Stimulated activated naive CD8-positive, alpha-beta T cell treated with anti-CD3 and anti-CD28 coated beads, Interleukin-15, Interleukin-2, amounts not matched to agents 100 ng/mL and 50 ng/mL, for 24 hours (primary cell): ENCODE results near the gene PRSS3.
"Not testable (repeated sequence)": the region's sequence is repeated elsewhere in the genome, so short reads cannot be mapped to it uniquely, and the experiment has no call there.

Experiments
- H3K27ac Mint-ChIP-seq: one replicate; pipeline ENCODE4 v1.8.0; 2021; ENCODE audit warnings: mild to moderate bottlenecking, mixed read lengths
- H3K27me3 Mint-ChIP-seq: one replicate; pipeline ENCODE4 v1.8.0; 2021; ENCODE audit warnings: mixed read lengths
- H3K36me3 Mint-ChIP-seq: one replicate; pipeline ENCODE4 v1.8.0; 2021; ENCODE audit warnings: low read depth, mixed read lengths
- H3K4me1 Mint-ChIP-seq: one replicate; pipeline ENCODE4 v1.8.0; 2021; ENCODE audit warnings: low read depth, mixed read lengths
- H3K4me3 Mint-ChIP-seq: one replicate; pipeline ENCODE4 v1.8.0; 2021; ENCODE audit warnings: mild to moderate bottlenecking, mixed read lengths
- H3K9me3 Mint-ChIP-seq: one replicate; pipeline ENCODE4 v1.8.0; 2021; ENCODE audit warnings: mixed read lengths

Gene PRSS3

DNA sequence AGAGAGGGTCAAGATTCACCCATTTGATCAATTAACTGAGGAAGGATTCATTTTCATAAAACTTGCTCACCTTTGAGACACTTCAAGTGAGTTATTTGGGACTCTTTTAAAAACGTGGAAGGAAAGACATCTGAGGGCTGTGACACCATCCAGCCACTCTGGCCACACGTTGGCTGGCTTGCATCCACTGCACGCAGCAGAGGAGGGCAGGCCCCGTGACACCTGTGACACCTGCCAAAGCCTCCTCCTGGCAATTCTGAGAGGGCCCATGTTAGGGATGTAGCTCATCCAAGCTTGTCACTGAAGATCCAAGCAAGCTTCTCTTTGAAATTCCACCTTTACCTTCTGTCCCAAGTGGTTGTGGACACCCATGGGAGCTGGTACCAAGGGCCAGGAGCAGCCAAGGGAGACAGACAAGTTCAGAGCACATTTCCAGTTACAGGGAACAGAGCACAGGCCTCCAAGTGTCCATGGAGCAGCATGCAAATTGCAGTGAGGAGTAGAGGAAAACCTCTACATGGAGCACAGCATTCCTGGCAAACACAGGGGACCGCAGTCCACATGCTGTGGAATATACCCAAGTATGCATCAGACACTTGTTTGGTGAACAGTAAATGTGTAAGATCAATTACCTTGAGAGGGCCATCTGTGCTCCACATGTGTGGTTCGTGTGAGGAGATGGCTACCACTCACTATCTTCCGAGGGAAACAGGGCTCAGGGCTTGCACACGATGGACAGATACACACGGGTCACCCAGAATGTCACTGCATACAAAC lies 4.8 kb downstream of the PRSS3 start:
- no peaks in the 10 kb centered on the region for H3K36me3 Mint-ChIP-seq
- H3K4me3 Mint-ChIP-seq, result no peak overlapping the region
- H3K27ac Mint-ChIP-seq, result no peak overlapping the region
- no peaks in the 10 kb centered on the region for H3K9me3 Mint-ChIP-seq
- no peaks in the 10 kb centered on the region for H3K4me1 Mint-ChIP-seq
- peaks cover 16% of the 10 kb centered on the region for H3K27me3 Mint-ChIP-seq

DNA sequence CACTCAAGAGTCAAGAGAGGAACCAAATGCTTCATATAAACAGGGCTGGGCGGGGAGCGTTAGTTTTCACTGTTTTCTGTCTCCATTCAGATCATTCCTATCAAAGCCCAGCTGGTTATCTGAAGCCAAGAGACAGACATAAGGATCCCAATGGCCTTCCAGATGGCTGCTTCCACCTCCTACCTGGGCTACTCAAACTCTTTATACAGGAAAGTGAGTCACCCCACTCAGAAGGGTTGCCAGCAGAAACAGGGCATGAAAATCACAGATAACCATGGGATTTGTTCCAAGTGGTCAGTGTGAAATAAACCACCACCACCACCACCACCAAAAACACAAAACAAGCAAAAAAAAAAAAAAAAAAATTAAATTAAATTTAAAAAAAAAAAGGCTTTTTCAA lies 5.5 kb downstream of the PRSS3 start:
- peaks cover 16% of the 10 kb centered on the region for H3K27me3 Mint-ChIP-seq
- H3K27ac Mint-ChIP-seq, result no peak overlapping the region
- no peaks in the 10 kb centered on the region for H3K9me3 Mint-ChIP-seq
- no peaks in the 10 kb centered on the region for H3K4me1 Mint-ChIP-seq
- no peak overlapping the region for H3K4me3 Mint-ChIP-seq
- H3K36me3 Mint-ChIP-seq, result no peaks in the 10 kb centered on the region

DNA sequence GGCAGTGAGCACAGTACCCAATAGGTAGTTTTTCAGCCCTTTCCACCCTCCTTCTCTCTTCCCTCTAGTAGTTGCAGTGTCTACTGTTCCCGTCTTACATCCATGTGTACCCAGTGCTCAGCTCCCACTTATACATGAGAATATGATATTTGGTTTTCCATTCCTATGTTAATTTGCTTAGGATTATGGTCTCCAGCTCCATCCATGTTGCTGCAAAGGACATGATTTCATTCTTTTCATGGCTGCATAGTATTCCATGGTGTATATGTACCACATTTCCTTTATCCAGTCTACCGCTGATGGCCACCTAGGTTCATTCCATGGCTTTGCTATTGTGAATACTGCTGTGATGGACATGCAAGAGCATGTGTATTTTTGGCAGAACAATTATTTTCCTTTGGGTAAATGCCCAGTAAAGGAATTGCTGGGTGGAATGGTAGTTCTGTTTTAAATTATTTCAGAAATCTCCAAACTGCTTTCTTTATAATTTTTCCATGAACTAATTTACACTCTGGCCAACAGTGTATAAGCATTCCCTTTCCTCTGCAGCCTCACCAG lies 6.7 kb downstream of the PRSS3 start:
- H3K4me1 Mint-ChIP-seq, H3K9me3 Mint-ChIP-seq, H3K27ac Mint-ChIP-seq, H3K4me3 Mint-ChIP-seq, H3K36me3 Mint-ChIP-seq: not testable (repeated sequence)
- peaks cover 16% of the 10 kb centered on the region for H3K27me3 Mint-ChIP-seq

DNA sequence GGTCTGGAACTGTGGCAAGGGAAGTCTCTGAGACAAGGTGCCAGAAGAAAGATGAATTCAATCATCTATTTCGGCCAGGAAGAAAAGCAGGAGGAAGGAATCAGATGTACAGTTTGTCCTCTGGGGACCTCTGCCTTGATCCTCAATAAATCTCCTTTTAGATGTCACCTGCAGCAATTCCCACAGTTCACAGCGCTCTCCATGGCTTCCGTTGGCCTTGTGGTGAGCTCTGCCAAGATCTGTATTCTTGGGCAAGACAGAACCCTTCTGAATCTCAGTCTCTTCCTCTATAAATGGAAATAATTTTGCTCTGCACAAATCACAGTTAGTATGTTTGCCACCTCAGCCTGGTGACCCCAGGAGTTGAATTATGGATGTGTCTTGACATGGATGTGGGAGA lies 8.8 kb downstream of the PRSS3 start:
- H3K36me3 Mint-ChIP-seq, H3K9me3 Mint-ChIP-seq, H3K27ac Mint-ChIP-seq, H3K4me1 Mint-ChIP-seq, H3K4me3 Mint-ChIP-seq, H3K27me3 Mint-ChIP-seq: not testable (repeated sequence)

DNA sequence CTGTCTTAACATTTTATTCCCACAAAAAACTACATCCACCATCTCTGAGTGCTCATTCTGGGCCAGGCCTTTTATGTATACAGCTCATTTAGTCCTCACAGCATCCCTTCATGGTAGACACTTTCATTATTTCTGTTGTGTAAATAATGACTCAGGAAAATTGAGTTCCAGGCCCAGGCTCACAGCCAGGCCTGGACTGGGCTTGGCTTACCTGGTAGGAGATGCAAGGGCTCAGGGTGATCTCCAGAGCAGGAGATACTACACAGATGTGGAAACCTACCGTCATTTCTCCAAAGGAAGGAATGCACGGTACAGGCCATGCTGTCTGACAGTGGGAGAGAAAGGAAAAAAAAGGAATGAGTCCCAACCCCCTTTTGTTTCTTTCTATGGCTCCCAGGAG lies 11.8 kb downstream of the PRSS3 start:
- H3K36me3 Mint-ChIP-seq, H3K4me1 Mint-ChIP-seq, H3K4me3 Mint-ChIP-seq, H3K27ac Mint-ChIP-seq, H3K9me3 Mint-ChIP-seq, H3K27me3 Mint-ChIP-seq: not testable (repeated sequence)

DNA sequence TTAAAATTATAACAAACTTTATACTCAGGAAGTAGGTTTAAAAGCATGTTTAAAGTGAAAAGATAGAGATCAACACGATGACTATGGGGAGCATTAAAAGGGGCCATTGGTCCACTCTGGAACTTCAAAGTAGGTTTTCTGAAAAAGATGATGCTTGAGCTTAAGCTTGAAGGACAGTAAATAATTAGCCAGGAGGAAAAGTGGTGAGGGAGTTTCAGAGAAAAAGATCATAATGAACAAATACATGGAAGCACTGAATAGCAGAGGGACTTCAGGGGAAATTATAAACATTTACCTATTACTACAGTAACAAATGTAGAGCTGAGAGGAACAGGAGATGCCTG lies 13.6 kb downstream of the PRSS3 start:
- not testable (repeated sequence) for H3K9me3 Mint-ChIP-seq, H3K36me3 Mint-ChIP-seq, H3K4me3 Mint-ChIP-seq, H3K4me1 Mint-ChIP-seq, H3K27me3 Mint-ChIP-seq, H3K27ac Mint-ChIP-seq

DNA sequence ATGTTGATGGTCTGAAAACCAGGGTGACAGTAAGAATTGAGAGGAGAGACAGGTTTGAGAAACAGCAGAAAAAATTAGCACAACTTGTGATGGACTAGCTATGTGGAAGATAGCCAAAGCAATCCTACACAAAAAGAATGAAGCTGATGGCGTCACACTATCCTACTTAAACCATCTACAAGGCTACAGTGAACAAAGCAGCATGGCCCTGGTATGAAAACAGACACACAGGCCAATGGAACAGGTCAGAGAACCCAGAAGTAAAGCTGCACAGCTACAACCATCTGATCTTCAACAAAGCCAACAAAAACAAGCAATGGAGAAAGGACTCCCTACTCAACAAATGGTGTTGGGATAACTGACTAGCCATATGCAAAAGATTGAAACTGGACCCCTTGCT lies 14.1 kb downstream of the PRSS3 start:
- peaks cover 9% of the 10 kb centered on the region for H3K4me1 Mint-ChIP-seq
- H3K9me3 Mint-ChIP-seq, result no peaks in the 10 kb centered on the region
- no peak overlapping the region for H3K4me3 Mint-ChIP-seq
- no peaks in the 10 kb centered on the region for H3K36me3 Mint-ChIP-seq
- no peak overlapping the region for H3K27ac Mint-ChIP-seq
- no peaks in the 10 kb centered on the region for H3K27me3 Mint-ChIP-seq

DNA sequence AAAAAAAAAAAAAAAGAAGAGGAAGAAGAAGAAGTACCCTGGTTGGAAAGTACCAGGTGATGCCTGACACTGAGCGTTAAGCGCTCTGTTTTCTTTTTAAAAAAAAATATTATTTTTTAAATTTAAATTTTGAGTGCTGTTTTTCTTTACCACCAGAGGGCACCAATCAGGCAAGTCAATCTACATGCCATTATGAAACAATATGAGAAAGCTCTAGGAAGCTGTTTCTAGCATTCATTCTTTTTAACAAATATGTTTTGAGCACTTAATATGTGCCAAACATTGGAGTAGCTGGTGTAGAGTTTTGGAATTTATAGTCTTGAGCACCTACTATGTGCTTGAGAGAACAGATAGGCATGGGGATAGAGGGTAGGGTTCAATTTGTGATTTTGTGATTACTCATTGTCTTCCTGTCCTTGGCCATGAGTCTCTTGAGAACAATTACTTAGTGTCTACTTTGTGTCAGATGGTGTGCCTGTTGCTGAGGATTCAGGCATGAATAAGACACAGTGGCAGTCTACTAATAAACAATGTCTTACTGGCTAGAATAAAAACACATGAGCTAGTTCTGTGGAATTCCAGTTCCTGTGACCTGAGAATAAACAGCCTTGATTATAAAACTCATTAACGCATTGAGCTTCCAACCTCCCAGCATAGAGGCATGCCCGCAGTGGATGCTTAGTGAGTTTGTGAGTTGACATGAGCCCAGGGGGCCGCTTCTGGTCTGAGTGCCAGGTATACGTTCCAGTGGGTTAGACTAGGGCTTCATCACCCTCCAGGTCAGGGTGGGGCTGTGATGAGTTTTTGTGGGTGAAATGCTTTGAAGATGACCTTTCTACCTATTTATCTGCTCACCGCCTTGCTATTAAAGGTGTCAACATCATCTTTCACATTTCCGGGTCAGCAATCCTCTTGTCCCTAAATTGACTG lies 18.6 kb downstream of the PRSS3 start:
- peak overlapping the region; percentile 92 for H3K27ac Mint-ChIP-seq
- H3K27me3 Mint-ChIP-seq, result no peaks in the 10 kb centered on the region
- H3K36me3 Mint-ChIP-seq, result peaks cover 6% of the 10 kb centered on the region
- H3K4me3 Mint-ChIP-seq, result no peak overlapping the region
- H3K4me1 Mint-ChIP-seq, result peaks cover 37% of the 10 kb centered on the region
- H3K9me3 Mint-ChIP-seq, result no peaks in the 10 kb centered on the region

DNA sequence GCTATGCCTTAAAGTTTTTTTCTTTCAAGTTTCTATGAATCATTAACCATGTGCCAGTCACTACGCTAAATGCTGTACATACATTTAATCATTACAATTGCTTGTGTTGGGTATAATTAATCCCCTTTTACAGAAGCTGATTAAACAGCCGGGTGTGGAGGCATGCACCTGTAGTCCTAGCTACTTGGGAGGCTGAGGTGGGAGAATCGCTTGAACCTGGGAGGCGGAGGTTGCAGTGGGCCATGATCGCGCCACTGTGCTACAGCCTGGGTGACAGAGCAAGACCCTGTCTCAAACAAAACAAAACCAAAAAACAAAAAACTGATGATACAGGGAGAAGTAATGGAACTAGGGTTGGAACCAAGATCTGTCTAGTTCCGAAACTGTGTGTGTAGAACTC lies 20.4 kb downstream of the PRSS3 start:
- no peaks in the 10 kb centered on the region for H3K27me3 Mint-ChIP-seq
- peak overlapping the region; percentile 78 for H3K4me3 Mint-ChIP-seq
- peaks cover 14% of the 10 kb centered on the region for H3K36me3 Mint-ChIP-seq
- H3K9me3 Mint-ChIP-seq, result no peaks in the 10 kb centered on the region
- peaks cover 55% of the 10 kb centered on the region for H3K4me1 Mint-ChIP-seq
- peak overlapping the region; percentile 92 for H3K27ac Mint-ChIP-seq

DNA sequence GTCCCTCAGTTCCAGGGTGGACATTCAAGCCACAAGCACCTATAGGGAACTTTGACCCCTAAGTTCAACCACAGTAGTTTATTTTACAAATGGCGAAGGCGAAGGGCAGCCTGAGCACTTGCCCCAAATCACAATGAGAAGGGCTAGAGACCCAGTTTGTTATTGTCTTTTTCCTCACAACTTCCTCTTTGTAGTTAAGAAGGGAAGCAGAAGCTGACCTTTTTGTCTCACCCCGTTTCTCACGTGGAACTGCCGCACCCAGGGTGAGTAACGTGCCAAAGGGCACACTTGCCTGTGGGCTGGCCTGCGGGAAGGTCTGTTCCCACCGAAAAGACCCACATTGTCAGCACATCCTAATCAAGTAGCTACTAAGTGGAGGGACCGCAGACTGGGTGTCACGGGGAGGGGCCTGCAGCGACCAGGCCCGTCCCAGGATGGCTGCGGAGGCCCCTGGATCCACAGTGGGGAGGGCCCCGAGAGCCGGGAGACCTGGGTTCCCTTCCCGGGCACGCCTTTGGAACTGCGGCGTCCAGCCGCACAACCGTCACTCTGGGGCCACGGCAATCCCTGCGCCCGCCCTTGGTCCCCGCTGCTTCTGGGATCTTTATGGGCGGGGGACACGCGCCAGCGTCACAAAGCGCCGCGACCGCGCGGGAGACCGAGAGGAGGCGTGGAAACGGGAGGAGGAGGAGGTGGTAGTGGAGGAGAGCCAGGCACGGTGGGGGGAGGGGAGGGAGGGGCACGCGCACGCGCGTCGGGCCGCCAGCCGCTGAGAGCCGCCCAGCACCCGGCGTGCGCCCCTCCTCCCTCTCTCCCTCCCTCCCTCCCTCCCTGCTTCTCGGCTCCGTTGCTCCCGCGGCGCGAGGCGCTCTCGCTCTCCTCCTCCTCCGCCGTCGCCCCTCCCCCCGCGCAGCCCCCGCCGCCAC lies 21.2 kb downstream of the PRSS3 start, which contains the start of gene UBE2R2:
TSS of gene UBE2R2 (plus strand) at position 834 of the 926 bp plus-strand sequence. CDS start 598 bp downstream, outside the sequence.
- Mint-ChIP-seq H3K9me3 (no peaks in the 10 kb centered on the region), H3K27ac (peak within 1 kb of the TSS; percentile 98), H3K36me3 (peaks cover 14% of the 10 kb centered on the region), H3K4me3 (peak within 1 kb of the TSS; percentile 99), H3K4me1 (peaks cover 61% of the 10 kb centered on the region), H3K27me3 (no peaks in the 10 kb centered on the region)

DNA sequence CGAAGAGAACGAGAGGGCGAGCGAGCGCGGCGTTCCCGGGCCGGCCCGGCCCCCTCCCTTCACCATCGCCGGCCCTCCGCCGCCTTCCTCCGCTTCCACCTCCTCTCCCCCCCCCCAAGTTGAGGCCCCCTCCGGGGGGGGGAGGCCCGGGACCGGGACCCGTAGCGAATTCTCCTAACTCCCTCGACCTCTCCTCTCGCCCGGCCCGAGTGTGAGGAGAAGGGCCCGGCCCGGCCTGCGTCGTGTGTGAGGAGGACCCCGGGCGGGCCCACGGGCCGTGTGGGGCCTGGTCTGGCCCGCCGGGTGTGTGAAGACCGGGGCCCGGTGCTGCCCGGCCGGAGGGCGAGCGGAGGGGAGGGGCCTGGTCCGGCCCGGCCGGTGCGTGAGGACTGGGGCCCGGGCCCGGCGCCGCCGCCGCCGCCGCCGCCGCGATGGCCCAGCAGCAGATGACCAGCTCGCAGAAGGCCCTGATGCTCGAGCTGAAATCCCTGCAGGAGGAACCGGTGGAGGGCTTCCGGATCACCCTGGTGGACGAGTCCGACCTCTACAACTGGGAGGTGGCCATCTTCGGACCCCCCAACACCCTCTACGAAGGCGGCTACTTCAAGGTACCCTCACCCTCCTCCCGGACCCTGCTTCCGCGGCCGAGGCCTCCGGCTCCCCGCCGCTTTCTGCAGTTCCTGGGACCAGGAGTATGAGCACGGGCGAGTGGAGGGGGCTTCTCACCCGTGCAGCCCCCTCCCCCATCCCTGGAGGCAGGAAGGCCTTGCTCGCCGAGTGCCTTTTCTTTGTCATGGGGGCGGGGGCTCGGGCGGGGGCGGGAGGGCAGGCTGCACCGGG lies 22.2 kb downstream of the PRSS3 start:
- H3K27ac Mint-ChIP-seq, result peak overlapping the region; percentile 98
- H3K27me3 Mint-ChIP-seq, result no peaks in the 10 kb centered on the region
- peaks cover 61% of the 10 kb centered on the region for H3K4me1 Mint-ChIP-seq
- peaks cover 14% of the 10 kb centered on the region for H3K36me3 Mint-ChIP-seq
- H3K4me3 Mint-ChIP-seq, result peak overlapping the region; percentile 99
- H3K9me3 Mint-ChIP-seq, result no peaks in the 10 kb centered on the region

DNA sequence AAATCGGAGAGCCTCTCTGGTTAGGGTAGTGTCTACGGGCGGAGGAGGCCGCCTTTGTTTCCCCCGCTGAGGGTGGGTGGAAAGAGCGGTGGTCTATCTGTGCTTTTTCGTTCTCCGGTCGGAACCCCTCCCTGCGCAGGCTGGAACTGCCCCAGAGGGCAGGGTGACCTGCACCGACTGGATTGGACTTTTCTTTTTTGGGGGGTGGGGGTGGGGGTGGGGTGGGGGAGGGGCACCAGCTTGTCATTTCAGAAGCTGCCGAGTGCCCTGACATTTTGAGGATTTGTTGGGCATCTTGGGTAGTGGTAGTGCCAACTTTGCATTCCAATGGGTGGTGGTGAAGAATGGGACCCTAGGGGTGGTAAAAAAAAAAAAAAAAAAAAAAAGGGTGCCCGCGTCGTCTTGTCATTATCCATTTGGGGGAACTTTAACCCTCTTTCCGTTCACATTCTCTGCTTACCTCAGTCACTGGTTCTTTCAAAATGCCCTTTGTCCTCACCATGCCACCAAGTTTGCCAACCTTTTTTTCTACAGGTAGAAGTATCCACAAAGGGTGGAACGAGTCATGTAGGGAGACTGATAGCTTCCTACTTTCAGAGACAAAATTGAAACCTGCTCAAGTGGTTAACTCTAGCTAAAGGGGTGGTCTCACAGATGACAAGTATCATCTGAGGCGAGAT lies 22.9 kb downstream of the PRSS3 start:
- Mint-ChIP-seq H3K36me3 (peaks cover 14% of the 10 kb centered on the region), H3K27ac (peak overlapping the region; percentile 98), H3K4me1 (peaks cover 63% of the 10 kb centered on the region), H3K9me3 (no peaks in the 10 kb centered on the region), H3K4me3 (peak overlapping the region; percentile 99), H3K27me3 (no peaks in the 10 kb centered on the region)

DNA sequence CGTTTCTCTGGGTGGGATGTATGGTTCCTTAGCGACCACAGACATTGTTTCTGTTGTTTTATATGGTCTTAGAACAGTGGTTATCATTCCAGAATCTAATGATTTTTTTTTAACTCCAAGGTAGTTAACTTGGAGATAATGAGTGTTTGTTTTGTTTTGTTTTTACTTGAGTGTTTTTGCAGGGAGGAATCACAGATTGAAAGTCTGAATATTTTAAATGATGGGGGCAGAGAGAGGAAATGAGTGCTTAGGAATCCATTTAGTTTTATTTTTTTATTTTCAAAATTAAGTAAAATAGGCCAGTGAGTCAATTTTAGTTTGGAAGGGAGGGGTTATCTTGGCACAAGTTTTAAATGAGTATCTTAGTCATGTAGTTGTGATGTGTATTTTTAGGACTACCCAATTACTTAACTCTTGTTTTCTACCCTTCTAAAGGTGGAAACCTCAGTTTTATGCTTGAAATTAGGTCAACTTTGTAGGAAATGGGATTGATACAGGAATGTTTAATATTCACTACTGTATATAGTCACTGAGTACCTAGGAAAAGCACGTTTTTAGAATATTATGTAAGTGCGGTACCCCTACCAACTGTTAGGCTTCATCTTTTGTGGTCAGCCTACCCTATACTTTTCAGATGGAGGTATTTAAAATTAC lies 23.6 kb downstream of the PRSS3 start:
- Mint-ChIP-seq H3K9me3 (no peaks in the 10 kb centered on the region), H3K36me3 (peaks cover 18% of the 10 kb centered on the region), H3K27ac (peak overlapping the region; percentile 98), H3K27me3 (no peaks in the 10 kb centered on the region), H3K4me1 (peaks cover 65% of the 10 kb centered on the region), H3K4me3 (peak overlapping the region; percentile 99)
